Measurements from ENCODE around the gene NTF3.

The NTF3 gene

GRCh38 chr12:5480218-5480937 lies 48.5 kb downstream of the NTF3 start:
- H3K4me1 Mint-ChIP-seq, result peaks cover 4% of the 10 kb centered on the region
- H3K27me3 Mint-ChIP-seq, result peaks cover 4% of the 10 kb centered on the region

GRCh38 chr12:5480938-5481303 lies 49.0 kb downstream of the NTF3 start:
- no peak overlapping the region for H3K27ac Mint-ChIP-seq
- peaks cover 4% of the 10 kb centered on the region for H3K27me3 Mint-ChIP-seq
- DNase-seq (ENCODE audit: low spot score in 2 of 2), result no peak
- H3K4me3 Mint-ChIP-seq, result no peak overlapping the region
- peaks cover 4% of the 10 kb centered on the region for H3K4me1 Mint-ChIP-seq
- H3K9me3 Mint-ChIP-seq, result no peaks in the 10 kb centered on the region
- no peak for ATAC-seq (ENCODE audit: low read depth)
- H3K36me3 Mint-ChIP-seq, result no peaks in the 10 kb centered on the region

More at GRCh38 chr12:5480218-5480937, 48.5 kb downstream of the NTF3 start:
- Mint-ChIP-seq H3K4me3 (no peak overlapping the region), H3K9me3 (no peaks in the 10 kb centered on the region), H3K36me3 (no peaks in the 10 kb centered on the region), H3K27ac (no peak overlapping the region)
- DNase-seq (ENCODE audit: low spot score in 2 of 2), result no peak
- no peak for ATAC-seq (ENCODE audit: low read depth)

GRCh38 chr12:5481645-5482044 lies 49.7 kb downstream of the NTF3 start:
- Mint-ChIP-seq H3K4me3 (no peak overlapping the region), H3K36me3 (no peaks in the 10 kb centered on the region), H3K27ac (no peak overlapping the region), H3K9me3 (no peaks in the 10 kb centered on the region), H3K27me3 (no peaks in the 10 kb centered on the region), H3K4me1 (no peaks in the 10 kb centered on the region)
- no peak for DNase-seq (ENCODE audit: low spot score in 2 of 2)
- ATAC-seq (ENCODE audit: low read depth), result no peak

- Mint-ChIP-seq H3K4me3 (no peak overlapping the region), H3K36me3 (no peaks in the 10 kb centered on the region), H3K27ac (no peak overlapping the region), H3K27me3 (peaks cover 2% of the 10 kb centered on the region), H3K4me1 (no peaks in the 10 kb centered on the region), H3K9me3 (no peaks in the 10 kb centered on the region)
- DNase-seq (ENCODE audit: low spot score in 2 of 2) (no peak), ATAC-seq (ENCODE audit: low read depth) (no peak)
These were observed 52.5 kb downstream of the NTF3 start for GRCh38 chr12:5484426-5484825.

- Mint-ChIP-seq H3K36me3 (no peaks in the 10 kb centered on the region), H3K27ac (no peak overlapping the region), H3K27me3 (peaks cover 2% of the 10 kb centered on the region), H3K9me3 (no peaks in the 10 kb centered on the region), H3K4me1 (no peaks in the 10 kb centered on the region), H3K4me3 (no peak overlapping the region)
- no peak for ATAC-seq (ENCODE audit: low read depth)
- no peak for DNase-seq (ENCODE audit: low spot score in 2 of 2)
These were observed 53.5 kb downstream of the NTF3 start for GRCh38 chr12:5485454-5485853.

GRCh38 chr12:5487076-5487475 lies 55.2 kb downstream of the NTF3 start:
- H3K4me3 Mint-ChIP-seq, result no peak overlapping the region
- no peaks in the 10 kb centered on the region for H3K4me1 Mint-ChIP-seq
- H3K9me3 Mint-ChIP-seq, result no peaks in the 10 kb centered on the region
- H3K36me3 Mint-ChIP-seq, result no peaks in the 10 kb centered on the region
- ATAC-seq (ENCODE audit: low read depth) (no peak), DNase-seq (ENCODE audit: low spot score in 2 of 2) (no peak)
- H3K27me3 Mint-ChIP-seq, result peaks cover 3% of the 10 kb centered on the region
- no peak overlapping the region for H3K27ac Mint-ChIP-seq

GRCh38 chr12:5487948-5488625 lies 56.2 kb downstream of the NTF3 start:
- ATAC-seq (ENCODE audit: low read depth) (no peak), DNase-seq (ENCODE audit: low spot score in 2 of 2) (no peak)
- no peaks in the 10 kb centered on the region for H3K4me1 Mint-ChIP-seq
- no peaks in the 10 kb centered on the region for H3K9me3 Mint-ChIP-seq
- no peaks in the 10 kb centered on the region for H3K36me3 Mint-ChIP-seq
- H3K27me3 Mint-ChIP-seq, result peaks cover 3% of the 10 kb centered on the region
- H3K27ac Mint-ChIP-seq, result no peak overlapping the region
- H3K4me3 Mint-ChIP-seq, result no peak overlapping the region

GRCh38 chr12:5488626-5488955 lies 56.7 kb downstream of the NTF3 start:
- ATAC-seq (ENCODE audit: low read depth) (no peak), DNase-seq (ENCODE audit: low spot score in 2 of 2) (no peak)
- Mint-ChIP-seq H3K9me3 (no peaks in the 10 kb centered on the region), H3K4me1 (no peaks in the 10 kb centered on the region), H3K27ac (no peak overlapping the region), H3K36me3 (no peaks in the 10 kb centered on the region), H3K4me3 (no peak overlapping the region), H3K27me3 (peaks cover 3% of the 10 kb centered on the region)

GRCh38 chr12:5489017-5489416 lies 57.1 kb downstream of the NTF3 start:
- Mint-ChIP-seq H3K9me3 (no peaks in the 10 kb centered on the region), H3K36me3 (no peaks in the 10 kb centered on the region), H3K4me3 (no peak overlapping the region), H3K27ac (no peak overlapping the region), H3K27me3 (peaks cover 3% of the 10 kb centered on the region), H3K4me1 (no peaks in the 10 kb centered on the region)
- ATAC-seq (ENCODE audit: low read depth), result no peak
- no peak for DNase-seq (ENCODE audit: low spot score in 2 of 2)

GRCh38 chr12:5489760-5490406 lies 58.0 kb downstream of the NTF3 start:
- Mint-ChIP-seq H3K27me3 (peaks cover 3% of the 10 kb centered on the region), H3K4me3 (no peak overlapping the region), H3K9me3 (no peaks in the 10 kb centered on the region), H3K36me3 (no peaks in the 10 kb centered on the region), H3K27ac (no peak overlapping the region), H3K4me1 (no peaks in the 10 kb centered on the region)
- DNase-seq (ENCODE audit: low spot score in 2 of 2), result no peak
- no peak for ATAC-seq (ENCODE audit: low read depth)

- H3K36me3 Mint-ChIP-seq, result no peaks in the 10 kb centered on the region
- H3K4me3 Mint-ChIP-seq, result no peak overlapping the region
- no peak for ATAC-seq (ENCODE audit: low read depth)
- peaks cover 3% of the 10 kb centered on the region for H3K27me3 Mint-ChIP-seq
- no peaks in the 10 kb centered on the region for H3K9me3 Mint-ChIP-seq
- H3K27ac Mint-ChIP-seq, result no peak overlapping the region
- DNase-seq (ENCODE audit: low spot score in 2 of 2), result no peak
- no peaks in the 10 kb centered on the region for H3K4me1 Mint-ChIP-seq
These were observed 60.7 kb downstream of the NTF3 start for GRCh38 chr12:5492562-5492961.

GRCh38 chr12:5493018-5493417 lies 61.1 kb downstream of the NTF3 start:
- Mint-ChIP-seq H3K9me3 (no peaks in the 10 kb centered on the region), H3K27me3 (peaks cover 3% of the 10 kb centered on the region), H3K36me3 (no peaks in the 10 kb centered on the region), H3K4me3 (no peak overlapping the region), H3K27ac (no peak overlapping the region), H3K4me1 (no peaks in the 10 kb centered on the region)
- ATAC-seq (ENCODE audit: low read depth), result no peak
- DNase-seq (ENCODE audit: low spot score in 2 of 2), result no peak

- no peak for DNase-seq (ENCODE audit: low spot score in 2 of 2)
These were observed 62.4 kb downstream of the NTF3 start for GRCh38 chr12:5494343-5494742.

GRCh38 chr12:5497329-5498053 lies 65.6 kb downstream of the NTF3 start:
- Mint-ChIP-seq H3K27me3 (peaks cover 7% of the 10 kb centered on the region), H3K4me1 (no peaks in the 10 kb centered on the region), H3K36me3 (no peaks in the 10 kb centered on the region), H3K4me3 (no peak overlapping the region), H3K9me3 (no peaks in the 10 kb centered on the region), H3K27ac (no peak overlapping the region)
- no peak for ATAC-seq (ENCODE audit: low read depth)
- DNase-seq (ENCODE audit: low spot score in 2 of 2), result no peak

More at GRCh38 chr12:5494343-5494742, 62.4 kb downstream of the NTF3 start:
- no peak for ATAC-seq (ENCODE audit: low read depth)
- peaks cover 2% of the 10 kb centered on the region for H3K27me3 Mint-ChIP-seq
- H3K4me1 Mint-ChIP-seq, result no peaks in the 10 kb centered on the region
- no peak overlapping the region for H3K4me3 Mint-ChIP-seq
- no peaks in the 10 kb centered on the region for H3K9me3 Mint-ChIP-seq
- H3K27ac Mint-ChIP-seq, result no peak overlapping the region
- H3K36me3 Mint-ChIP-seq, result no peaks in the 10 kb centered on the region

Data from memory B cell (primary cell).